NCI-H187 treated with DMSO at 0.1 percent for 48 hours (cell line): ENCODE measurements around the gene NAP1L5.

Experiments used
- DNase-seq: peaks from one replicate; lab custom pipeline; 2025; lab: John Stamatoyannopoulos, UW

NAP1L5 gene

GRCh38 chr4:88722276-88722780 is 24.7 kb upstream of the NAP1L5 start:
- DNase-seq: no peak

- DNase-seq: no peak
Observed at GRCh38 chr4:88720451-88721428, 23.1 kb upstream of the NAP1L5 start.

GRCh38 chr4:88719381-88719780 is 21.8 kb upstream of the NAP1L5 start:
- DNase-seq: no peak

- no peak for DNase-seq
Observed at GRCh38 chr4:88718098-88718497, 20.5 kb upstream of the NAP1L5 start.

GRCh38 chr4:88713782-88714181 is 16.2 kb upstream of the NAP1L5 start:
- DNase-seq: no peak

- DNase-seq: no peak
Observed at GRCh38 chr4:88709989-88710388, 12.4 kb upstream of the NAP1L5 start.

GRCh38 chr4:88706574-88706973 is 8.9 kb upstream of the NAP1L5 start:
- DNase-seq: no peak

- no peak for DNase-seq
Observed at GRCh38 chr4:88705805-88706492, 8.3 kb upstream of the NAP1L5 start.

GRCh38 chr4:88705223-88705622 is 7.6 kb upstream of the NAP1L5 start:
- DNase-seq: no peak

GRCh38 chr4:88702782-88703181 is 5.2 kb upstream of the NAP1L5 start:
- DNase-seq: no peak

GRCh38 chr4:88698519-88698918 is 890 bp upstream of the NAP1L5 start:
- DNase-seq: no peak

GRCh38 chr4:88697141-88697540 is 488 bp downstream of the NAP1L5 start:
- no peak for DNase-seq

GRCh38 chr4:88696630-88697029 is 999 bp downstream of the NAP1L5 start:
- no peak for DNase-seq

GRCh38 chr4:88693792-88694191 is 3.8 kb downstream of the NAP1L5 start:
- DNase-seq: no peak

GRCh38 chr4:88690355-88690754 is 7.3 kb downstream of the NAP1L5 start:
- no peak for DNase-seq

- DNase-seq: no peak
Observed at GRCh38 chr4:88681209-88681608, 16.4 kb downstream of the NAP1L5 start.

- no peak for DNase-seq
Observed at GRCh38 chr4:88675543-88675942, 22.1 kb downstream of the NAP1L5 start.

GRCh38 chr4:88674979-88675378 is 22.6 kb downstream of the NAP1L5 start:
- no peak for DNase-seq

GRCh38 chr4:88674565-88674964 is 23.1 kb downstream of the NAP1L5 start:
- no peak for DNase-seq

- no peak for DNase-seq
Observed at GRCh38 chr4:88673886-88674285, 23.7 kb downstream of the NAP1L5 start.

- no peak for DNase-seq
Observed at GRCh38 chr4:88672987-88673386, 24.6 kb downstream of the NAP1L5 start.

- no peak for DNase-seq
Observed at GRCh38 chr4:88661739-88662138, 35.9 kb downstream of the NAP1L5 start.
